GM12892 (cell line): ENCODE data around the gene ARRDC2.

Experiments
- DNase-seq: peaks from one replicate; pipeline ENCODE4 v3.0.0; 2011; ENCODE audit not compliant: insufficient read length
- FAIRE-seq: peaks from 2 replicates; lab custom pipeline; 2011; peaks lifted over from hg19 to GRCh38; lab: Jason Lieb, UNC
- POLR2A ChIP-seq: IDR thresholded peaks from 2 replicates; pipeline ENCODE4 v1.6.1; 2011; ENCODE audit warnings: low read depth, low read length, control low read depth
- POLR2AphosphoS5 ChIP-seq: IDR thresholded peaks from 2 replicates; pipeline ENCODE4 v1.6.1; 2011; ENCODE audit warnings: low read depth, low read length, control low read depth
- TAF1 ChIP-seq: IDR thresholded peaks from 2 replicates; pipeline ENCODE4 v1.6.1; 2011; ENCODE audit warnings: low read depth, mild to moderate bottlenecking, control low read depth, low read length, borderline replicate concordance

ARRDC2 gene

DNA sequence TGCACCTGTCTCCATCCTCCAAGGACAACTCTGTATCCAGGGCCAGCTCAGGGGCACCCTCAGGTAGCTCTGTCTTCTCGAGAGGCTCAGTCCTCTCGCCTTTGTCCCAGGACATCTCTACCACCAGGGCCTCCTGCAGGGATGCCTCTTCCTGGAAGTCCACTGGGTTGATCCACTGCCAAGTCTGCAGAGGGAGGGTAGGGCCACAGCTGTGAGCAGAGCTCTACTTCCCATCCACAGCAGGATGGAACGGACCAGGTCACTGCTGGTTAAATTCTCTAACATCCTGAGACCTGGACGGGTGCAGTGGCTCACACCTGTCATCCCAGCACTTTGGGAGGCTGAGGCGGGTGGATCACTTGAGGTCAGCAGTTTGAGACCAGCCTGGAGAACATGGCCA lies 51.9 kb downstream of the ARRDC2 start:
- FAIRE-seq: no peak
- TF ChIP-seq POLR2AphosphoS5: no peak
- no peak for TF ChIP-seq POLR2A
- no peak for TF ChIP-seq TAF1

DNA sequence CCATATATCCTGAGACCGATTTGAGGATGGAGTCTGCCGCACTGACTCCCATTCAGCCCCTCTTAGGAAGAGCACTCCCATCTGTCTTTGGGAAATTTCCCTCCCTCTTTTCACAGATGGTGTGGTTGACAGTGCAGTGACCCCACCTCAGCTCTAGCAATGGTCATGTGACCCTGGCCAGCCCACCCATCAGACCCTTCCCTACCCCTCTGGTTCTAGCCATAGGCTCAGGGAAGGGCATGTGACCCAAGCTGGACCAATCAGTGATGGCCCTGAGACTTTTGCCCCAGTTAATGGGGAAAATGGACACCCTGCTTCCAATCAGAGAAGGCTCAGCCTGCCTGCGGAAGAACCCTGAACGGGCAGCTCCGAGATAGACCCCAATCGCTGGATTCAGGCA lies 52.5 kb downstream of the ARRDC2 start:
- DNase-seq (no peak), FAIRE-seq (no peak)

More for the DNA sequence above, 51.9 kb downstream of the ARRDC2 start:
- DNase-seq: no peak

DNA sequence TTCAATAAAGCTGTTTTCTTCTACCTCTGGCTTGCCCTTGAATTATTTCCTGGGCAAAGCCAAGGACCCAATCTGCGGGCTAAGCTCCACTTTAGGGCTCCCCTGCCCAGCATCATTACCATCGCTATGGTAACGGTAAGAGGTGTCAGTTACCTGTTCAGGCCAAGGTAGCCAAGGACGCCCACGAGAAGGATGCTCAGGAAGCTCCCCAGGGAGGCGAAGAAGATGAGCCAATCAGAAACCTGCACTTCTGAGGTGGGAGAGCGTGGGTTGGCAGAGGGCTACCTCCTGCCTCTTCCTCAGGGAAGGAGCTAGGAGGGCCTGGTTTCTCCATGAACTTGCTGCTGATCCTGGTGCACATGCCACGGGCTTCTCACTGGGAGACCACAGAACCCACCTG lies 54.1 kb downstream of the ARRDC2 start:
- no peak for TF ChIP-seq POLR2AphosphoS5
- TF ChIP-seq POLR2A: no peak
- TF ChIP-seq TAF1: no peak
- no peak for FAIRE-seq
- DNase-seq: no peak

More for the DNA sequence above, 52.5 kb downstream of the ARRDC2 start:
- TF ChIP-seq POLR2AphosphoS5: no peak
- no peak for TF ChIP-seq POLR2A
- TF ChIP-seq TAF1: no peak

DNA sequence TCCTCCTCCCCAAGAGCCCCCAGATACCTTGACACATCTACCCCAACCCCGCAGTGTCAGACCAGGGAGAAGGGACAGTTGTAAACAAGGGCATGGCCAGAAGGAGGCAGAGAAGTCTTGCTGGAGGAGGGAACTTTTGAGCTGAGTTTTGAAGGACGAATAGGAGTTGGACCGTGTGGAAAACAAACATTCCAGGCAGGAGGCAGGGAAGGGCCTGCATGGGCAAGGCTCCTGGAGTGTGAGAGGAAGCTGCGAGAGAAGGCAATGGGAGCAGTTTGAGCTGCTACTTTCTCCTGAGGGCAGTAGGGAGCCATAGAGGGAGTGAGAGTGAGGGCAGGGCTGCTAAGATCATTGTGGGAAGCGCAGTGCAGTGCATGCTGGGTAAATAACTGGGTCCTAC lies 55.5 kb downstream of the ARRDC2 start:
- FAIRE-seq: no peak
- DNase-seq: no peak

More for the DNA sequence above, 55.5 kb downstream of the ARRDC2 start:
- no peak for TF ChIP-seq POLR2AphosphoS5
- TF ChIP-seq TAF1: no peak
- TF ChIP-seq POLR2A: no peak
